Measurements from ENCODE around the gene AKR1C1. TPM values are rescaled to one million over a fixed set of nuclear protein-coding genes. Genes with fewer than 3 reads are reported as not detected.
A peak's percentile ranks its signal among the peaks of the same experiment; 100 is the strongest.

The AKR1C1 gene
- total and polyA plus RNA-seq, 2 of the 4 experiments (the other 2 are of a cell fraction), result 5.0 to 5.4 TPM

GRCh38 chr10:4944841-4945240 is 18.4 kb upstream of the AKR1C1 start:
- Histone ChIP-seq H2BK120ac (ENCODE audit: low read depth, low read length) (0 out of 2 replicates have a peak overlapping the region, but pooled peaks have one; percentile 10), H3K36me3 (ENCODE audit: control insufficient read depth, insufficient read depth, low read length) (no peaks in the 10 kb centered on the region), H3K18ac (ENCODE audit: low read depth, low read length) (peak overlapping the region; percentile 88), H3K4me3 (ENCODE audit: insufficient read depth, low read depth, low read length) (no peak overlapping the region), H3K27me3 (ENCODE audit: control insufficient read depth, insufficient read depth, low read length) (no peaks in the 10 kb centered on the region), H2BK20ac (ENCODE audit: low read depth, low read length) (0 out of 2 replicates have a peak overlapping the region, but pooled peaks have one; percentile 3), H3K4me1 (ENCODE audit: control insufficient read depth, insufficient read depth, low read length) (peaks cover 28% of the 10 kb centered on the region), H3K4me2 (ENCODE audit: low read depth, low read length) (no peak overlapping the region), H4K20me1 (ENCODE audit: insufficient read depth, low read length) (no peaks in the 10 kb centered on the region), H3K4ac (ENCODE audit: low read depth, low read length) (no peak overlapping the region; the same call in 1 of the 2 replicates), H2BK5ac (ENCODE audit: low read depth, low read length, poor library complexity, severe bottlenecking) (no peak overlapping the region), H2AFZ (replicated peaks; ENCODE audit: low read length, poor library complexity) (no peak overlapping the region), H4K5ac (ENCODE audit: low read depth, low read length) (peak overlapping the region; percentile 55; the same call in 1 of the 2 replicates), H4K91ac (ENCODE audit: insufficient read depth, low read depth, low read length) (no peak overlapping the region; the same call in 1 of the 2 replicates), H3K9me1 (ENCODE audit: insufficient read depth, low read length) (0 out of 2 replicates have a peak, but pooled peaks cover 2% of the 10 kb centered on the region), H3K14ac (replicated peaks; ENCODE audit: low read depth, low read length) (no peak overlapping the region), H3K79me1 (ENCODE audit: low read depth in 1 of 2, low read length in 2 of 2) (no peaks in the 10 kb centered on the region), H2AK9ac (replicated peaks; ENCODE audit: low read depth, low read length, poor library complexity) (no peak overlapping the region), H2AK5ac (ENCODE audit: low read depth, low read length) (peak overlapping the region; percentile 43), H3K9ac (ENCODE audit: low read depth, low read length) (no peak overlapping the region), H3K27ac (ENCODE audit: insufficient read depth, low read length) (no peak overlapping the region), H3K9me3 (ENCODE audit: control insufficient read depth, insufficient read depth, low read length) (no peaks in the 10 kb centered on the region), H4K8ac (ENCODE audit: low read depth in 2 of 2, low read length in 2 of 2) (no peak overlapping the region), H3K56ac (ENCODE audit: extremely low read depth, insufficient read depth, low read length) (no peak overlapping the region), H2BK15ac (ENCODE audit: low read depth, low read length) (no peak overlapping the region), H3K23ac (ENCODE audit: low read depth, low read length) (no peak overlapping the region)
- in situ Hi-C loops (cut with MboI; ENCODE audit: low sequenced_read_pairs), result no loop called here
- intact Hi-C loops (cut with micrococcal nuclease), result loop anchor here (5.0 kb wide), 2 partner anchors 127 to 147 kb away; partner anchors contain the start of gene AKR1C3
- ChIA-PET CTCF (no interaction called here), POLR2A (ENCODE audit: unreplicated experiment) (no interaction called here)
- TF ChIP-seq ELK1 (IDR thresholded peaks at IDR 0.05; ENCODE audit: borderline replicate concordance, low read depth, low read length) (no peak), FOS (IDR thresholded peaks at IDR 0.05; ENCODE audit: low read depth, low read length) (no peak), RCOR1 (IDR thresholded peaks at IDR 0.05; ENCODE audit: insufficient replicate concordance, low read length) (no peak), MXI1 (IDR thresholded peaks at IDR 0.05; ENCODE audit: borderline replicate concordance, low read depth, low read length) (no peak), CHD1 (IDR thresholded peaks at IDR 0.05; ENCODE audit: low read depth, low read length) (no peak), CEBPB (IDR thresholded peaks at IDR 0.05; ENCODE audit: low read depth, low read length) (no peak), SMC3 (IDR thresholded peaks at IDR 0.05; ENCODE audit: low read depth, low read length) (no peak), MAFK (IDR thresholded peaks at IDR 0.05; ENCODE audit: low read depth, low read length) (no peak), MAZ (IDR thresholded peaks at IDR 0.05; ENCODE audit: borderline replicate concordance, low read depth, low read length) (no peak), RAD21 (IDR thresholded peaks at IDR 0.05; ENCODE audit: low read length) (no peak), USF2 (IDR thresholded peaks at IDR 0.05; ENCODE audit: low read depth, low read length) (no peak), RFX5 (IDR thresholded peaks at IDR 0.05; ENCODE audit: low read depth, low read length) (no peak)
- DNase-seq (no peak), ATAC-seq (ENCODE audit: low read depth) (no peak)
- no CpG with 5 or more reads among the region's 1 CpG for WGBS, 2 experiments (ENCODE audit: extremely low coverage in 2 of 2, insufficient read length in 1 of 2)
- no TSS peak for BruUV-seq (replicated peaks)
- dilution Hi-C loops (cut with HindIII; ENCODE audit: low sequenced_read_pairs, unreplicated experiment), result no loop called here

Data from IMR-90 (cell line).